ENCODE measurements around the gene PLCL1.

- TF ChIP-seq CTCF (IDR thresholded peaks at IDR 0.05) (no peak), POLR2A (IDR thresholded peaks at IDR 0.05) (no peak)
Measured at GRCh38 chr2:198053776-198054175, 249.4 kb downstream of the PLCL1 start.
